Thymus (tissue), 11 donors: Measurements from ENCODE around the gene ASPSCR1. TPM values are rescaled to one million over a fixed set of nuclear protein-coding genes. Genes with fewer than 3 reads are reported as not detected.

ENCODE experiments used
- DNase-seq, 9 donors: peaks; one replicate each; pipeline ENCODE4 v3.0.0-alpha.2; 2013; ENCODE audit warnings: low spot score in 9 of 9, low read depth in 6 of 9, missing footprints in 1 of 9
- H3K27ac ChIP-seq, 2 donors: one replicate each; pipeline ENCODE4 v1.5.1; 2013; ENCODE audit warnings: control low read depth in 1 of 2, low read depth in 1 of 2, low read length in 1 of 2, mild to moderate bottlenecking in 1 of 2, moderate library complexity in 1 of 2
- H3K27me3 ChIP-seq, 2 donors: one replicate each; pipeline ENCODE4 v1.5.1; 2013; ENCODE audit warnings: low read length in 1 of 2; ENCODE audit not compliant: control insufficient read depth in 2 of 2, insufficient read depth in 1 of 2
- H3K36me3 ChIP-seq, 2 donors: one replicate each; pipeline ENCODE4 v1.5.1; 2013; ENCODE audit warnings: low read length in 1 of 2, mild to moderate bottlenecking in 1 of 2, moderate library complexity in 1 of 2; ENCODE audit not compliant: control insufficient read depth in 2 of 2, insufficient read depth in 2 of 2
- H3K4me1 ChIP-seq, 2 donors: one replicate each; pipeline ENCODE4 v1.5.1; 2013; ENCODE audit warnings: low read length in 2 of 2; ENCODE audit not compliant: control insufficient read depth in 2 of 2, insufficient read depth in 2 of 2
- H3K4me3 ChIP-seq, 2 donors: one replicate each; pipeline ENCODE4 v1.5.1; 2013; ENCODE audit warnings: low read length in 2 of 2, control low read depth in 1 of 2, mild to moderate bottlenecking in 1 of 2
- H3K9me3 ChIP-seq, 2 donors: one replicate each; pipeline ENCODE4 v1.5.1; 2013; ENCODE audit warnings: low read length in 1 of 2, mild to moderate bottlenecking in 1 of 2; ENCODE audit not compliant: control insufficient read depth in 2 of 2, insufficient read depth in 1 of 2
- WGBS: extraction: QIAGEN DNeasy Blood & Tissue Kit; methylation state at CpG from one replicate; pipeline ENCODE4 v1.1.7; 2013; 5-methylcytosine and 5-hydroxymethylcytosine counted together
- polyA plus RNA-seq: library from polyadenylated mRNA; stranded (reverse); fragments of 200-250 nt; gene quantifications from one replicate; pipeline ENCODE4 v1.2.3, GENCODE V29; 2013
- total RNA-seq: library from RNA; stranded (reverse); fragments of 120-200 nt; gene quantifications from one replicate; pipeline ENCODE4 v1.2.4, GENCODE V29; 2013
- donor health status: healthy.

The ASPSCR1 gene
- total and polyA plus RNA-seq, 2 donors: 27.6 to 57.6 TPM

DNA sequence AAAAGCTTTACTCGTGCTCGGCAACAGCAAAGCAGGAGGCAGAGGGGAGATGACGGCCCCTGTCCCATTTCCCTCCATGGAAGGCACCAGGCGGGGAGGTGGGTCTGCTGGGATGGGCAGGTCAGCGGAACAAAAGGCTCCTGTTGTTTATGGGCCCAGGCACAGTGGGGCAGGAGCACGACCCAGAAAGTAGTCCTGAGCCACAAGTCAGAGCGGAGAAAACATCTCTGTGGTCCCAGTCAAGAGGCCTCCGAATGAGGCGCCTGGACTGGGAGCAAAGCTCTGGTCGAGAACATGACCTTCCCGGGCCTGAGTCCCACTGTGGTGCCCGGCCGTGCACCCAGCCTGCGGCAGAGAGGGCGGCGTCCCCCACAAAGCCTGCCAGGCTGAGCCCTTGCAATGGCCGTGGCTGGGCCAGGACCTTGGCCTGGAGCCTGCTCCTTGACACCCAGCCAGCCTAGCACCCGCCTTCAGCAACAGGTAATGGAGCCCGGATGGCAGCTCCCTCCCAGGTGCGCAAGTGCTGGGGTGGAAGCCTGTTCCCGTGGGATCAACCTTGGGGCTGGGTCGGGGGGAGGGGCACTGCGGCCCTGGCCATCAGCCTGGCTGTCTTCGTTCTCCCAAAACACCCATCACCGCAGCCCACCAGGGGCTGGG, 70.6 kb downstream of the ASPSCR1 start:
- Histone ChIP-seq H3K27me3 (no peaks in the 10 kb centered on the region), H3K9me3 (no peaks in the 10 kb centered on the region), H3K4me3 (no peak overlapping the region), H3K27ac (no peak overlapping the region), H3K4me1 (peaks cover 14 to 18% of the 10 kb centered on the region in 2 donors), H3K36me3 (peaks cover 16 to 25% of the 10 kb centered on the region in 2 donors)
- WGBS: 98% methylated on average over 25 of the region's 25 CpGs
- DNase-seq: no peak

- Histone ChIP-seq H3K36me3 (peaks cover 19 to 28% of the 10 kb centered on the region in 2 donors), H3K4me1 (peaks cover 16 to 22% of the 10 kb centered on the region in 2 donors), H3K9me3 (no peaks in the 10 kb centered on the region), H3K4me3 (no peak overlapping the region), H3K27ac (no peak overlapping the region), H3K27me3 (no peaks in the 10 kb centered on the region)
- no peak for DNase-seq
- WGBS: 93% methylated on average over 20 of the region's 20 CpGs
These were observed 71.1 kb downstream of the ASPSCR1 start for GRCh38 chr17:82048571-82048971.

GRCh38 chr17:82049106-82049505, 71.7 kb downstream of the ASPSCR1 start:
- Histone ChIP-seq H3K4me1 (peaks cover 16 to 22% of the 10 kb centered on the region in 2 donors), H3K27ac (no peak overlapping the region), H3K36me3 (peaks cover 23 to 33% of the 10 kb centered on the region in 2 donors), H3K27me3 (no peaks in the 10 kb centered on the region), H3K9me3 (no peaks in the 10 kb centered on the region), H3K4me3 (no peak overlapping the region)
- WGBS: 96% methylated on average over 8 of the region's 8 CpGs
- DNase-seq: no peak

GRCh38 chr17:82049521-82049971, 72.1 kb downstream of the ASPSCR1 start:
- WGBS: 98% methylated on average over 16 of the region's 16 CpGs

DNA sequence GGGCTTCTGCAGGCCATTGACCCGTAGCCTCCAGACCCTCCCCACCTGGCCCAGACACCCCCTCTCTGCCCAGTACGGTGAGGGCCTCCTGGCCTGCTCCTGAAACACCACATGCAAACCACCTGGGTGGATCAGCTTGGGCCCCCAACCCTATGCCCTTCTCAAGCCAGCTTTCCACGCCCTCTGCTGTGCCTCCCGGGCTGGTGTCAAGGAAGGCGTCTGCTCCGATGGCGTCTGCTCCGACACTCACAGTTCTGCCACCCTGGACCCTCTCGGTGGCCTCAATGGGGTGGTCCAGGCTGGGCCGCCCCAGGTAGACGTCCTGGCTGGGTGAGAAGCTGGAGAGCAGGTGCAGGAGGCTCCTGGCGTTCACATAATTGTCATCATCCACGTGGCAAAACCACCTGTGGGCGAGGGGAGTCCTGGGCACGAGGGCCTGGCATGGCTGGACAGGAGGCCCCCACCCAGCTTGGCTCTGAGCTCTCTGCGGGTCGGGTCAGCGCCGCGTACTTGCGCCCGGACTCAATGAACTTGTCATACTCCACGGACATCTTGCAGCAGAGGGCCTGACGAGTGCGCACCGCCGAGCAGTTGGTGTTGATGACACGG, 72.8 kb downstream of the ASPSCR1 start:
- H3K4me1 ChIP-seq: peaks cover 16 to 22% of the 10 kb centered on the region in 2 donors
- no peaks in the 10 kb centered on the region for H3K9me3 ChIP-seq
- peak overlapping the region in 1 of 2 donors; percentile 42 for H3K4me3 ChIP-seq
- no peaks in the 10 kb centered on the region for H3K27me3 ChIP-seq
- H3K27ac ChIP-seq: no peak overlapping the region
- peaks cover 34 to 45% of the 10 kb centered on the region in 2 donors for H3K36me3 ChIP-seq
- no peak for DNase-seq
- WGBS: 95% methylated on average over 28 of the region's 28 CpGs

More at GRCh38 chr17:82049521-82049971, 72.1 kb downstream of the ASPSCR1 start:
- H3K27me3 ChIP-seq: no peaks in the 10 kb centered on the region
- peaks cover 16 to 22% of the 10 kb centered on the region in 2 donors for H3K4me1 ChIP-seq
- no peak overlapping the region for H3K27ac ChIP-seq
- no peak overlapping the region for H3K4me3 ChIP-seq
- H3K36me3 ChIP-seq: peaks cover 27 to 38% of the 10 kb centered on the region in 2 donors
- H3K9me3 ChIP-seq: no peaks in the 10 kb centered on the region
- DNase-seq: no peak

GRCh38 chr17:82050761-82051641, 73.6 kb downstream of the ASPSCR1 start:
- Histone ChIP-seq H3K4me1 (peaks cover 16 to 22% of the 10 kb centered on the region in 2 donors), H3K9me3 (no peaks in the 10 kb centered on the region), H3K36me3 (peaks cover 42 to 52% of the 10 kb centered on the region in 2 donors), H3K27me3 (no peaks in the 10 kb centered on the region), H3K27ac (no peak overlapping the region), H3K4me3 (peak overlapping the region; percentile 42 to 94)
- DNase-seq: no peak
- WGBS: 23% methylated on average over 79 of the region's 79 CpGs

DNA sequence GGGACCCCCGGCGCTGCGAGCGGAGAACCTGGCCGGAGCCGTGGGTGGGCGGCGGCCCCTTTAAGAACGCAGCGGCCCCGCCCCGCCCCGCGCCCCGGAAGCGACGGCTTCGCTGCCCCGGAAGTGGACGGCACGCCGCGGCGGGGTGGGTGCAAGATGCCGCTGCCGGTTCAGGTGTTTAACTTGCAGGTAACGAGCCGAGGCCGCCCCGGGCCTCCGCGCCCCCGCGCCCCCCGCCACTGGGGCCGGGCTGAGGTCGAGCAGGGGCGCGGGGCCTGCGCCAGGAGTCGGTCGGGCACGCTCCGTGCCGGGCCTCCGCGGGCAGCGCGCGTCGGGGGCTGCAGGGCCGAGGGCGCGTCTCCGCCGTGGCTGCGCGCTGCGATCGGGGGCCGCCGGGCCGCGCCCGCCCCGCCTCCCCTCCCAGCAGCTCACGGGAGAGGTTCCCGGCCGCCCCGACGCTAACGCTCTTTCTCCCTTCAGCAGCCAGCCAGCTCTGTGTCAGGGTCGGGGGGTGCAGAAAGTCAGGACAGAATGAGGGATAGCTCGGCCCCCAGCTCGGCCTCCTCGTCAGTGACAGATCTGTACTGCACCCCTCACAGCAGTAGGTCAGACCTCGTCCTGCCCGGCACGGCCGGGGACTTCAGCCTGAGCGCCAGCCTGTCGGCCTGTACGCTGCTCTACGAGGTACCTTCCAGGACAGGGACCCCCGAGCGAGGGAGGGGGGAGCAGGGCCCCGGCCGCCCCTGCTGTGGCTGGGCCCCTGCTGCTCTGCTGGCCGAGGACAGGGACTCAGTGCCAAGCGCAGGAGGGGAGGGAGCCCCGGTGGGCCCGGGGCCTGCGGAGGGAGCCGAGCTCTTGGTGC, 74.6 kb downstream of the ASPSCR1 start, which contains the start of the genes GPS1 and RFNG:
TSS of gene GPS1 (plus strand) at position 123 of the 862 bp plus-strand sequence. CDS start at position 157, 34 bp downstream.
TSS of gene RFNG (minus strand) at position 36 of the 862 bp plus-strand sequence. CDS start 45 bp downstream, outside the sequence.
- DNase-seq: peak in 7 of 9 donors; percentile 30 to 86 (median 64)
- Histone ChIP-seq H3K27me3 (no peaks in the 10 kb centered on the region), H3K27ac (peak within 1 kb of the TSS in 1 of 2 donors; percentile 36), H3K4me3 (peak within 1 kb of the TSS; percentile 74 to 94), H3K9me3 (no peaks in the 10 kb centered on the region), H3K4me1 (peaks cover 16 to 22% of the 10 kb centered on the region in 2 donors), H3K36me3 (peaks cover 48 to 58% of the 10 kb centered on the region in 2 donors)
- WGBS: under 1% methylated on average over 94 of the region's 94 CpGs

- Histone ChIP-seq H3K9me3 (no peaks in the 10 kb centered on the region), H3K27me3 (no peaks in the 10 kb centered on the region), H3K4me1 (peaks cover 16 to 22% of the 10 kb centered on the region in 2 donors), H3K36me3 (peaks cover 51 to 61% of the 10 kb centered on the region in 2 donors), H3K4me3 (peak overlapping the region; percentile 74 to 94), H3K27ac (no peak overlapping the region)
- DNase-seq: no peak
- 45% methylated on average over 19 of the region's 19 CpGs for WGBS
These were observed 75.2 kb downstream of the ASPSCR1 start for GRCh38 chr17:82052638-82053059.
